Measurements from ENCODE around the gene EPHB2.
A peak's percentile ranks its signal among the peaks of the same experiment; 100 is the strongest.

EPHB2 gene

GRCh38 chr1:22750685-22751051 is 40.0 kb downstream of the EPHB2 start:
- H2BK15ac ChIP-seq (ENCODE audit: low read depth, poor library complexity, severe bottlenecking): no peak overlapping the region
- no peak overlapping the region for H2BK120ac ChIP-seq (ENCODE audit: low read depth, low read length)
- H4K8ac ChIP-seq (ENCODE audit: low read length): no peak overlapping the region
- 23% methylated on average over 1 of the region's 1 CpG for WGBS
- H3K9ac ChIP-seq (ENCODE audit: low read length): peak overlapping the region; percentile 73
- DNase-seq: no peak
- peak overlapping the region; percentile 97 for H3K27ac ChIP-seq (ENCODE audit: low read length, poor library complexity, severe bottlenecking)
- H3K18ac ChIP-seq (ENCODE audit: low read depth in 1 of 2, low read length in 2 of 2): no peak overlapping the region
- H3K23ac ChIP-seq (ENCODE audit: low read length in 2 of 2): no peak overlapping the region
- H3K4me2 ChIP-seq (ENCODE audit: low read length, poor library complexity, severe bottlenecking): no peak overlapping the region
- peaks cover 15% of the 10 kb centered on the region for H3K79me1 ChIP-seq (replicated peaks; ENCODE audit: low read length, poor library complexity, severe bottlenecking)
- peaks cover 0 to 8% of the 10 kb centered on the region in 2 experiments for H3K36me3 ChIP-seq (ENCODE audit: control insufficient read depth in 1 of 2, insufficient read depth in 2 of 2, low read depth in 1 of 2, low read length in 2 of 2)
- H3K27me3 ChIP-seq (ENCODE audit: control insufficient read depth in 1 of 2, insufficient read depth in 1 of 2, low read length in 2 of 2): no peaks in the 10 kb centered on the region
- peak overlapping the region in 1 of 2 experiments; percentile 13 for H3K4ac ChIP-seq (ENCODE audit: low read depth in 1 of 2, low read length in 2 of 2)
- H3K4me3 ChIP-seq (ENCODE audit: insufficient read depth in 1 of 2, low read depth in 1 of 2, low read length in 2 of 2): no peak overlapping the region
- H3K14ac ChIP-seq (ENCODE audit: low read length in 2 of 2): no peak overlapping the region
- no peak overlapping the region for H2BK12ac ChIP-seq (ENCODE audit: low read length in 2 of 2)
- H3K9me3 ChIP-seq (ENCODE audit: control insufficient read depth, low read length): no peaks in the 10 kb centered on the region
- peak overlapping the region; percentile 3 for H2BK5ac ChIP-seq (ENCODE audit: low read depth, low read length, poor library complexity, severe bottlenecking)
- H3K4me1 ChIP-seq (ENCODE audit: control insufficient read depth, insufficient read depth, low read depth, low read length): peaks cover 59% of the 10 kb centered on the region
- H2AK5ac ChIP-seq (ENCODE audit: low read length, severe bottlenecking): no peak overlapping the region
- H4K91ac ChIP-seq (ENCODE audit: low read length): no peak overlapping the region
- H2AFZ ChIP-seq (ENCODE audit: low read depth, low read length): no peak overlapping the region

GRCh38 chr1:22751124-22751531 is 40.5 kb downstream of the EPHB2 start:
- H3K4me3 ChIP-seq (ENCODE audit: insufficient read depth in 1 of 2, low read depth in 1 of 2, low read length in 2 of 2): no peak overlapping the region

DNA sequence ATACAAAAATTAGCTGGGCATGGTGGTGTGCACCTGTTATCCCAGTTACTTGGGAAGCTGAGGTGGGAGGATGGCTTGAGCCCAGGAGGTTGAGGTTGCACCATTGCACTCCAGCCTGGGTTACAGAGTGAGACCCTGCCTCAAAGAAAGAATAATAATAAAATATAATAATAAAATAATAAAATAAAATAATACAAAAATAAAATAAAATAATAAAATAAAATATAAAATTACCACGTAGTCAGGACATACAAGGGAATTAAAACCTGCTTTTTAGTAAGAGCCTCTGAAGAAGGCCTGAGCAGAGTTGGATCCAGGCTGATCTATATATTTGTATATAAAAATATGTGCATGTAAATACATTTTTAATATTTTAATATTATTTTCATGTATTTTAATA is 41.7 kb downstream of the EPHB2 start:
- peaks cover 23% of the 10 kb centered on the region for H3K79me1 ChIP-seq (replicated peaks; ENCODE audit: low read length, poor library complexity, severe bottlenecking)
- DNase-seq: no peak
- no peak overlapping the region for H2BK15ac ChIP-seq (ENCODE audit: low read depth, poor library complexity, severe bottlenecking)
- peak overlapping the region; percentile 62 for H2AK5ac ChIP-seq (ENCODE audit: low read length, severe bottlenecking)
- no peak overlapping the region for H2BK120ac ChIP-seq (ENCODE audit: low read depth, low read length)
- no peak overlapping the region for H4K8ac ChIP-seq (ENCODE audit: low read length)
- H3K4me3 ChIP-seq (ENCODE audit: insufficient read depth in 1 of 2, low read depth in 1 of 2, low read length in 2 of 2): no peak overlapping the region
- no peaks in the 10 kb centered on the region for H3K27me3 ChIP-seq (ENCODE audit: control insufficient read depth in 1 of 2, insufficient read depth in 1 of 2, low read length in 2 of 2)
- no peaks in the 10 kb centered on the region for H3K9me3 ChIP-seq (ENCODE audit: control insufficient read depth, low read length)
- H2BK12ac ChIP-seq (ENCODE audit: low read length in 2 of 2): no peak overlapping the region
- H2AFZ ChIP-seq (ENCODE audit: low read depth, low read length): no peak overlapping the region
- H2BK5ac ChIP-seq (ENCODE audit: low read depth, low read length, poor library complexity, severe bottlenecking): no peak overlapping the region
- no peak overlapping the region for H4K91ac ChIP-seq (ENCODE audit: low read length)
- H3K4me1 ChIP-seq (ENCODE audit: control insufficient read depth, insufficient read depth, low read depth, low read length): peaks cover 53% of the 10 kb centered on the region
- no peak overlapping the region for H3K18ac ChIP-seq (ENCODE audit: low read depth in 1 of 2, low read length in 2 of 2)
- H3K27ac ChIP-seq (ENCODE audit: low read length, poor library complexity, severe bottlenecking): no peak overlapping the region
- H3K23ac ChIP-seq (ENCODE audit: low read length in 2 of 2): no peak overlapping the region
- H3K9ac ChIP-seq (ENCODE audit: low read length): no peak overlapping the region
- no peak overlapping the region for H3K4me2 ChIP-seq (ENCODE audit: low read length, poor library complexity, severe bottlenecking)
- no peak overlapping the region for H3K14ac ChIP-seq (ENCODE audit: low read length in 2 of 2)
- peaks cover 0 to 3% of the 10 kb centered on the region in 2 experiments for H3K36me3 ChIP-seq (ENCODE audit: control insufficient read depth in 1 of 2, insufficient read depth in 2 of 2, low read depth in 1 of 2, low read length in 2 of 2)
- no CpG with 5 or more reads among the region's 1 CpG for WGBS
- H3K4ac ChIP-seq (ENCODE audit: low read depth in 1 of 2, low read length in 2 of 2): no peak overlapping the region

More at GRCh38 chr1:22751124-22751531, 40.5 kb downstream of the EPHB2 start:
- Histone ChIP-seq H3K27ac (ENCODE audit: low read length, poor library complexity, severe bottlenecking) (peak overlapping the region; percentile 97), H3K14ac (ENCODE audit: low read length in 2 of 2) (peak overlapping the region in 1 of 2 experiments; percentile 42), H3K18ac (ENCODE audit: low read depth in 1 of 2, low read length in 2 of 2) (peak overlapping the region; percentile 10 to 89), H2BK120ac (ENCODE audit: low read depth, low read length) (no peak overlapping the region), H4K91ac (ENCODE audit: low read length) (peak overlapping the region; percentile 81), H2AFZ (ENCODE audit: low read depth, low read length) (no peak overlapping the region), H3K23ac (ENCODE audit: low read length in 2 of 2) (no peak overlapping the region), H2BK5ac (ENCODE audit: low read depth, low read length, poor library complexity, severe bottlenecking) (peak overlapping the region; percentile 33), H3K79me1 (replicated peaks; ENCODE audit: low read length, poor library complexity, severe bottlenecking) (peaks cover 17% of the 10 kb centered on the region), H4K8ac (ENCODE audit: low read length) (peak overlapping the region; percentile 21), H3K4ac (ENCODE audit: low read depth in 1 of 2, low read length in 2 of 2) (peak overlapping the region; percentile 20 to 42), H3K4me1 (ENCODE audit: control insufficient read depth, insufficient read depth, low read depth, low read length) (peaks cover 58% of the 10 kb centered on the region), H2BK12ac (ENCODE audit: low read length in 2 of 2) (peak overlapping the region; percentile 80 to 88), H3K9me3 (ENCODE audit: control insufficient read depth, low read length) (no peaks in the 10 kb centered on the region), H2AK5ac (ENCODE audit: low read length, severe bottlenecking) (peak overlapping the region; percentile 92), H3K4me2 (ENCODE audit: low read length, poor library complexity, severe bottlenecking) (no peak overlapping the region), H2BK15ac (ENCODE audit: low read depth, poor library complexity, severe bottlenecking) (no peak overlapping the region), H3K27me3 (ENCODE audit: control insufficient read depth in 1 of 2, insufficient read depth in 1 of 2, low read length in 2 of 2) (no peaks in the 10 kb centered on the region), H3K9ac (ENCODE audit: low read length) (no peak overlapping the region), H3K36me3 (ENCODE audit: control insufficient read depth in 1 of 2, insufficient read depth in 2 of 2, low read depth in 1 of 2, low read length in 2 of 2) (peaks cover 0 to 7% of the 10 kb centered on the region in 2 experiments)
- peak; percentile 33 for DNase-seq
- WGBS: 72% methylated on average over 6 of the region's 6 CpGs

DNA sequence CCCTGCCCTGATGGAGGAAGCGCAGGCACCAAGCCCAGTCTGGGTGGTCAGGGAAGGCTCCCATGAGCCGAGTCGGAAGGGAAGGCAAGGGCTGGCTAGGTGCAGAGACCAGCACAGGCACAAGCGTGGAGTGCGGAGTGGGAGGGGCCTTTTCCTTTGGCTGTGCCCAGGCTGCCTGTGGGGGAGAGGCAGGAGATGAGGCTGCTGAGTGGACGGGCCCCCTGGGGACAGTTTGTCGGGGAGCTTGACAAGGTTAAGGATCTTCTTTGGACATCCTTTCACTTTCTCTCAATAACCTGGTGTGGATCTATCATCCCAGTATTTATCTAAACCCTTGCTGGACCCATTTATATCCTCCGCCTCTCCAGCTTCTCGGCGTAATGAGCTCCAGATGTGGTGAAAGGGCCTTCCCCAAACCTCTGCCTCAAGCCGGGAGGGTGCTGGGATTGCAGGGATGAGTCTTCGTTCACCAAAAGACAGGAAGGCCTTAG is 42.9 kb downstream of the EPHB2 start:
- no peak overlapping the region for H3K27ac ChIP-seq (ENCODE audit: low read length, poor library complexity, severe bottlenecking)
- H2BK120ac ChIP-seq (ENCODE audit: low read depth, low read length): no peak overlapping the region
- peak overlapping the region in 1 of 2 experiments; percentile 76 for H3K14ac ChIP-seq (ENCODE audit: low read length in 2 of 2)
- H3K9me3 ChIP-seq (ENCODE audit: control insufficient read depth, low read length): no peaks in the 10 kb centered on the region
- H3K4ac ChIP-seq (ENCODE audit: low read depth in 1 of 2, low read length in 2 of 2): peak overlapping the region; percentile 35 to 68
- H3K23ac ChIP-seq (ENCODE audit: low read length in 2 of 2): no peak overlapping the region
- peak overlapping the region; percentile 84 for H4K91ac ChIP-seq (ENCODE audit: low read length)
- peaks cover 28% of the 10 kb centered on the region for H3K79me1 ChIP-seq (replicated peaks; ENCODE audit: low read length, poor library complexity, severe bottlenecking)
- peak overlapping the region in 1 of 2 experiments; percentile 22 for H3K4me3 ChIP-seq (ENCODE audit: insufficient read depth in 1 of 2, low read depth in 1 of 2, low read length in 2 of 2)
- H3K27me3 ChIP-seq (ENCODE audit: control insufficient read depth in 1 of 2, insufficient read depth in 1 of 2, low read length in 2 of 2): no peaks in the 10 kb centered on the region
- no peak overlapping the region for H2AFZ ChIP-seq (ENCODE audit: low read depth, low read length)
- H3K36me3 ChIP-seq (ENCODE audit: control insufficient read depth in 1 of 2, insufficient read depth in 2 of 2, low read depth in 1 of 2, low read length in 2 of 2): peaks cover 0 to 3% of the 10 kb centered on the region in 2 experiments
- 61% methylated on average over 12 of the region's 12 CpGs for WGBS
- no peak for DNase-seq
- peak overlapping the region; percentile 40 for H2AK5ac ChIP-seq (ENCODE audit: low read length, severe bottlenecking)
- peak overlapping the region; percentile 44 for H2BK15ac ChIP-seq (ENCODE audit: low read depth, poor library complexity, severe bottlenecking)
- H3K4me2 ChIP-seq (ENCODE audit: low read length, poor library complexity, severe bottlenecking): no peak overlapping the region
- no peak overlapping the region for H2BK5ac ChIP-seq (ENCODE audit: low read depth, low read length, poor library complexity, severe bottlenecking)
- H3K18ac ChIP-seq (ENCODE audit: low read depth in 1 of 2, low read length in 2 of 2): peak overlapping the region; percentile 2 to 73
- H2BK12ac ChIP-seq (ENCODE audit: low read length in 2 of 2): peak overlapping the region; percentile 69 to 94
- H3K4me1 ChIP-seq (ENCODE audit: control insufficient read depth, insufficient read depth, low read depth, low read length): peaks cover 48% of the 10 kb centered on the region
- H3K9ac ChIP-seq (ENCODE audit: low read length): peak overlapping the region; percentile 80
- peak overlapping the region; percentile 46 for H4K8ac ChIP-seq (ENCODE audit: low read length)

Data from mesenchymal stem cell (in vitro differentiated cells and primary cell).